H9 (cell line): Measurements from ENCODE around the gene KLHL2. TPM values are rescaled to one million over a fixed set of nuclear protein-coding genes. Genes with fewer than 3 reads are reported as not detected.

Experiments used
- DNase-seq: peaks from one replicate; pipeline ENCODE4 v3.0.0-alpha.2; 2017
- H2AFZ ChIP-seq: one replicate; pipeline ENCODE4 v1.6.1; 2013; ENCODE audit warnings: mild to moderate bottlenecking, low read length, control low read depth, moderate library complexity
- H2AK5ac ChIP-seq: 2 replicates; pipeline ENCODE4 v1.6.1; 2013; ENCODE audit warnings: low read length, control low read depth, mixed read lengths; ENCODE audit not compliant: insufficient read length
- H2BK120ac ChIP-seq: one replicate; pipeline ENCODE4 v1.6.1; 2013; ENCODE audit warnings: low read depth, mild to moderate bottlenecking, low read length, control low read depth, inconsistent platforms; ENCODE audit not compliant: poor library complexity, severe bottlenecking
- H2BK12ac ChIP-seq: 2 replicates; pipeline ENCODE4 v1.6.1; 2013; ENCODE audit warnings: low read length, control low read depth, mixed read lengths, low read depth; ENCODE audit not compliant: insufficient read length
- H2BK15ac ChIP-seq: 2 replicates; pipeline ENCODE4 v1.6.1; 2013; ENCODE audit warnings: low read depth, low read length, control low read depth
- H2BK20ac ChIP-seq: one replicate; pipeline ENCODE4 v1.6.1; 2013; ENCODE audit warnings: low read depth, mild to moderate bottlenecking, low read length, control low read depth, inconsistent platforms; ENCODE audit not compliant: poor library complexity, severe bottlenecking
- H2BK5ac ChIP-seq: 2 replicates; pipeline ENCODE4 v1.6.1; 2013; ENCODE audit warnings: low read length, control low read depth, mixed read lengths; ENCODE audit not compliant: insufficient read length
- H3K14ac ChIP-seq: 2 replicates; pipeline ENCODE4 v1.6.1; 2013; ENCODE audit warnings: low read length, control low read depth; ENCODE audit not compliant: insufficient read depth
- H3K18ac ChIP-seq: 2 replicates; pipeline ENCODE4 v1.6.1; 2013; ENCODE audit warnings: low read depth, mild to moderate bottlenecking, mixed read lengths, low read length, control low read depth; ENCODE audit not compliant: insufficient read length
- H3K23ac ChIP-seq: 2 replicates; pipeline ENCODE4 v1.6.1; 2013; ENCODE audit warnings: low read length, control low read depth, mixed read lengths, low read depth; ENCODE audit not compliant: insufficient read length
- H3K23me2 ChIP-seq: 2 replicates; pipeline ENCODE4 v1.6.1; 2013; ENCODE audit warnings: low read depth, mild to moderate bottlenecking, mixed read lengths, low read length, control low read depth; ENCODE audit not compliant: insufficient read length, poor library complexity, severe bottlenecking
- H3K27ac ChIP-seq: 2 replicates; pipeline ENCODE4 v1.5.1; 2013; ENCODE audit warnings: low read length, control low read depth, mixed read lengths, low read depth; ENCODE audit not compliant: insufficient read length
- H3K27me3 ChIP-seq: 2 replicates; pipeline ENCODE4 v1.6.1; 2013; ENCODE audit warnings: low read length, control low read depth, inconsistent platforms; ENCODE audit not compliant: insufficient read depth
- H3K4ac ChIP-seq: 2 replicates; pipeline ENCODE4 v1.6.1; 2013; ENCODE audit warnings: low read depth, mild to moderate bottlenecking, control low read depth, inconsistent platforms, low read length, moderate library complexity
- H3K4me1 ChIP-seq: 2 replicates; pipeline ENCODE4 v1.6.1; 2013; ENCODE audit warnings: low read length, control low read depth, inconsistent platforms; ENCODE audit not compliant: insufficient read depth
- H3K4me2 ChIP-seq: 2 replicates; pipeline ENCODE4 v1.6.1; 2013; ENCODE audit warnings: low read length, control low read depth, mixed read lengths; ENCODE audit not compliant: insufficient read length, insufficient read depth
- H3K56ac ChIP-seq: 2 replicates; pipeline ENCODE4 v1.6.1; 2013; ENCODE audit warnings: low read depth, mild to moderate bottlenecking, mixed read lengths, low read length, control low read depth; ENCODE audit not compliant: insufficient read length
- H3K79me1 ChIP-seq: 2 replicates; pipeline ENCODE4 v1.6.1; 2013; ENCODE audit warnings: low read depth, mild to moderate bottlenecking, moderate library complexity, low read length, control low read depth, inconsistent platforms; ENCODE audit not compliant: insufficient read depth, poor library complexity, severe bottlenecking
- H3K79me2 ChIP-seq: 2 replicates; pipeline ENCODE4 v1.6.1; 2013; ENCODE audit warnings: low read length, control low read depth, inconsistent platforms; ENCODE audit not compliant: insufficient read depth
- H3K9ac ChIP-seq: 2 replicates; pipeline ENCODE4 v1.6.1; 2013; ENCODE audit warnings: low read length, control low read depth, mixed read lengths; ENCODE audit not compliant: insufficient read length; ENCODE audit errors: extremely low read depth
- H3K9me3 ChIP-seq: one replicate; pipeline ENCODE4 v1.6.1; 2013; ENCODE audit warnings: low read depth, low read length, inconsistent platforms; ENCODE audit not compliant: control insufficient read depth
- H3T11ph ChIP-seq: one replicate; pipeline ENCODE4 v1.6.1; 2013; ENCODE audit warnings: mild to moderate bottlenecking, low read length, control low read depth, inconsistent platforms
- H4K20me1 ChIP-seq: one replicate; pipeline ENCODE4 v1.6.1; 2013; ENCODE audit not compliant: control insufficient read depth, insufficient read length, insufficient read depth
- H4K5ac ChIP-seq: 2 replicates; pipeline ENCODE4 v1.6.1; 2013; ENCODE audit warnings: low read depth, mild to moderate bottlenecking, mixed read lengths, low read length, control low read depth; ENCODE audit not compliant: insufficient read length
- H4K8ac ChIP-seq: replicated peaks from 2 replicates; pipeline ENCODE4 v1.6.1; 2013; ENCODE audit warnings: low read length, control low read depth, mixed read lengths, low read depth; ENCODE audit not compliant: insufficient read length
- H4K91ac ChIP-seq: 2 replicates; pipeline ENCODE4 v1.6.1; 2013; ENCODE audit warnings: low read depth, mild to moderate bottlenecking, moderate library complexity, mixed read lengths, low read length, control low read depth; ENCODE audit not compliant: insufficient read length
- H3K27ac Mint-ChIP-seq, 3 experiments: 2 replicates in 2 of 3; 3 replicates in 1 of 3; pipeline ENCODE4 v1.8.0; 2020 to 2021; ENCODE audit warnings: mixed read lengths in 3 of 3, mild to moderate bottlenecking in 1 of 3, moderate library complexity in 1 of 3
- H3K27me3 Mint-ChIP-seq: 2 replicates; pipeline ENCODE4 v1.8.0; 2021; ENCODE audit warnings: low read depth, mild to moderate bottlenecking, moderate library complexity, mixed read lengths
- H3K36me3 Mint-ChIP-seq, 3 experiments: 2 replicates in 2 of 3; 3 replicates in 1 of 3; pipeline ENCODE4 v1.8.0; 2020 to 2021; ENCODE audit warnings: low read depth in 3 of 3, mixed read lengths in 3 of 3; ENCODE audit not compliant: insufficient read depth in 1 of 3
- H3K4me1 Mint-ChIP-seq, 2 experiments: 2 replicates each; pipeline ENCODE4 v1.8.0; 2020; ENCODE audit warnings: mixed read lengths in 2 of 2
- H3K4me3 Mint-ChIP-seq, 2 experiments: 2 replicates in 1 of 2; 3 replicates in 1 of 2; pipeline ENCODE4 v1.8.0; 2020 to 2021; ENCODE audit warnings: mild to moderate bottlenecking in 2 of 2, mixed read lengths in 2 of 2, moderate library complexity in 1 of 2
- H3K9me3 Mint-ChIP-seq, 2 experiments: 2 replicates in 1 of 2; 3 replicates in 1 of 2; pipeline ENCODE4 v1.8.0; 2020; ENCODE audit warnings: mild to moderate bottlenecking in 2 of 2, mixed read lengths in 2 of 2, moderate library complexity in 1 of 2
- total RNA-seq: library from RNA; stranded (reverse); gene quantifications from 2 replicates; pipeline ENCODE4 v1.2.1, GENCODE V29; 2021
- TF ChIP-seq, protein P1 (sequence below): fragments of 200-600 bp; sonication (generic); conservative IDR thresholded peaks from 3 replicates; pipeline ENCODE4 v1.8.0; 2021; ENCODE audit warnings: antibody characterized with exemption, mild to moderate bottlenecking

KLHL2 gene
- total RNA-seq, 1 experiment from 2014 or later, result 14.3 TPM

GRCh38 chr4:165289423-165289785, 82.0 kb downstream of the KLHL2 start:
- no peak overlapping the region for H3K27ac ChIP-seq

More at GRCh38 chr4:165289423-165289785, 82.0 kb downstream of the KLHL2 start:
- Mint-ChIP-seq H3K4me3 (no peak overlapping the region), H3K9me3 (peaks cover 5% of the 10 kb centered on the region in 2 experiments), H3K4me1 (peaks cover 4% of the 10 kb centered on the region in 2 experiments), H3K36me3 (peaks cover 6 to 7% (median 6%) of the 10 kb centered on the region in 3 experiments; a peak in 6 of 7 replicates), H3K27me3 (no peaks in the 10 kb centered on the region), H3K27ac (no peak overlapping the region)
- no peak overlapping the region for H4K8ac ChIP-seq
- H2BK5ac ChIP-seq, result no peak overlapping the region
- H3K18ac ChIP-seq, result no peak overlapping the region
- H3K4me1 ChIP-seq, result no peaks in the 10 kb centered on the region
- H2BK15ac ChIP-seq, result no peak overlapping the region
- H3K14ac ChIP-seq, result no peak overlapping the region
- H3K27me3 ChIP-seq, result no peaks in the 10 kb centered on the region
- H3K79me2 ChIP-seq, result no peaks in the 10 kb centered on the region
- TF ChIP-seq, protein P1, sequence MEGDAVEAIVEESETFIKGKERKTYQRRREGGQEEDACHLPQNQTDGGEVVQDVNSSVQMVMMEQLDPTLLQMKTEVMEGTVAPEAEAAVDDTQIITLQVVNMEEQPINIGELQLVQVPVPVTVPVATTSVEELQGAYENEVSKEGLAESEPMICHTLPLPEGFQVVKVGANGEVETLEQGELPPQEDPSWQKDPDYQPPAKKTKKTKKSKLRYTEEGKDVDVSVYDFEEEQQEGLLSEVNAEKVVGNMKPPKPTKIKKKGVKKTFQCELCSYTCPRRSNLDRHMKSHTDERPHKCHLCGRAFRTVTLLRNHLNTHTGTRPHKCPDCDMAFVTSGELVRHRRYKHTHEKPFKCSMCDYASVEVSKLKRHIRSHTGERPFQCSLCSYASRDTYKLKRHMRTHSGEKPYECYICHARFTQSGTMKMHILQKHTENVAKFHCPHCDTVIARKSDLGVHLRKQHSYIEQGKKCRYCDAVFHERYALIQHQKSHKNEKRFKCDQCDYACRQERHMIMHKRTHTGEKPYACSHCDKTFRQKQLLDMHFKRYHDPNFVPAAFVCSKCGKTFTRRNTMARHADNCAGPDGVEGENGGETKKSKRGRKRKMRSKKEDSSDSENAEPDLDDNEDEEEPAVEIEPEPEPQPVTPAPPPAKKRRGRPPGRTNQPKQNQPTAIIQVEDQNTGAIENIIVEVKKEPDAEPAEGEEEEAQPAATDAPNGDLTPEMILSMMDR, result no peak
- H2AK5ac ChIP-seq, result no peak overlapping the region
- no peak overlapping the region for H3K4me2 ChIP-seq
- DNase-seq, result no peak
- H2BK12ac ChIP-seq, result no peak overlapping the region
- no peak overlapping the region for H3K4ac ChIP-seq
- H3K9me3 ChIP-seq, result no peaks in the 10 kb centered on the region
- H3T11ph ChIP-seq, result no peak overlapping the region
- H3K23me2 ChIP-seq, result no peaks in the 10 kb centered on the region
- H4K5ac ChIP-seq, result no peak overlapping the region
- H2AFZ ChIP-seq, result no peak overlapping the region
- H2BK120ac ChIP-seq, result no peak overlapping the region
- H3K9ac ChIP-seq, result no peak overlapping the region
- no peaks in the 10 kb centered on the region for H3K79me1 ChIP-seq
- H2BK20ac ChIP-seq, result no peak overlapping the region
- H4K20me1 ChIP-seq, result no peaks in the 10 kb centered on the region
- no peak overlapping the region for H4K91ac ChIP-seq
- no peak overlapping the region for H3K23ac ChIP-seq
- H3K56ac ChIP-seq, result no peak overlapping the region
